ENCODE data around the gene SMIM27. TPM values are rescaled to one million over a fixed set of nuclear protein-coding genes. Genes with fewer than 3 reads are reported as not detected.
"Not testable (repeated sequence)": the region's sequence is repeated elsewhere in the genome, so short reads cannot be mapped to it uniquely, and the experiment has no call there.

SMIM27 gene
- total and polyA plus RNA-seq, 12 donors: 2.6 to 34.3 (median 17.6) TPM

- H3K9me3 ChIP-seq (replicated peaks in 1 of 3): no peaks in the 10 kb centered on the region
- DNase-seq: no peak
- no peak overlapping the region for H3K27ac ChIP-seq
- H3K36me3 ChIP-seq (replicated peaks in 1 of 2): no peaks in the 10 kb centered on the region
- H3K27me3 ChIP-seq: no peaks in the 10 kb centered on the region
- TF ChIP-seq CTCF (IDR thresholded peaks at IDR 0.05) (no peak), POLR2A (IDR thresholded peaks at IDR 0.05) (no peak)
- 100% methylated on average over 1 of the region's 1 CpG for WGBS, 4 donors
- intact Hi-C loops (cut with DNase I): no loop called here
- no peaks in the 10 kb centered on the region for H3K4me1 ChIP-seq (replicated peaks in 1 of 2)
- no peak overlapping the region for H3K4me3 ChIP-seq
Observed at GRCh38 chr9:32508728-32509127, 43.4 kb upstream of the SMIM27 start.

DNA sequence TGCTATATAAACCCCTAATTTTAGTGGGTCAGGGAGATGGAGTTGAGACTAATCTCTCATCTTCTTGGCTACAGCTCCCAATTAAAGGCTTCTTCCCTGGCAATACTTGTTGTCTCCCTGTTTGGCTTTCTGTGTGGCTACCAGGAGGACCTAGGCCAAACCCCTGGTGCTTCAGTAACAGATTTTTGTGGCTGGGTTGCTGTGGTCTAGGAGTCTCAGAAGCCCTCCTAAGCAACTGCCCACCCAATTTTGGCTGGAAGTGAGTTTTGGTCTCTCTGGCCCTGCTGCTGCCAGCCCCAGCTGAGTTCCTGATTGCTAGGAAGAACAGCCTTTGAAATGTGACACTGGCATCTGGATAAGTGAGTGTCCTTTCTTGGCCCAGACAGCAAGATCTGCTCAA lies 35.9 kb upstream of the SMIM27 start:
- TF ChIP-seq POLR2A (IDR thresholded peaks at IDR 0.05) (no peak), CTCF (IDR thresholded peaks at IDR 0.05) (no peak)
- Histone ChIP-seq H3K36me3 (replicated peaks in 1 of 2) (no peaks in the 10 kb centered on the region), H3K27me3 (no peaks in the 10 kb centered on the region), H3K4me3 (no peak overlapping the region), H3K27ac (no peak overlapping the region), H3K4me1 (replicated peaks in 1 of 2) (no peaks in the 10 kb centered on the region), H3K9me3 (replicated peaks in 1 of 3) (no peaks in the 10 kb centered on the region)
- no peak for DNase-seq
- intact Hi-C loops (cut with DNase I): no loop called here

- intact Hi-C loops (cut with DNase I): no loop called here
- no peak for DNase-seq
- TF ChIP-seq POLR2A (IDR thresholded peaks at IDR 0.05) (no peak), CTCF (IDR thresholded peaks at IDR 0.05) (no peak)
- WGBS, 4 donors: 85 to 98% (median 92%) methylated on average over 1 of the region's 1 CpG
- Histone ChIP-seq H3K4me3 (no peak overlapping the region), H3K9me3 (replicated peaks in 1 of 3) (no peaks in the 10 kb centered on the region), H3K27me3 (no peaks in the 10 kb centered on the region), H3K36me3 (replicated peaks in 1 of 2) (no peaks in the 10 kb centered on the region), H3K27ac (no peak overlapping the region), H3K4me1 (replicated peaks in 1 of 2) (peaks cover 0 to under 1% of the 10 kb centered on the region in 2 donors)
Observed at GRCh38 chr9:32518276-32518675, 33.9 kb upstream of the SMIM27 start.

- Histone ChIP-seq H3K27me3 (no peaks in the 10 kb centered on the region), H3K4me1 (replicated peaks in 1 of 2) (peaks cover 5 to 20% of the 10 kb centered on the region in 2 donors), H3K27ac (no peak overlapping the region), H3K4me3 (no peak overlapping the region), H3K36me3 (replicated peaks in 1 of 2) (no peaks in the 10 kb centered on the region), H3K9me3 (replicated peaks in 1 of 3) (no peaks in the 10 kb centered on the region)
- DNase-seq: no peak
- WGBS, 4 donors: 41 to 92% (median 90%) methylated on average over 1 of the region's 1 CpG
- no peak for TF ChIP-seq CTCF (IDR thresholded peaks at IDR 0.05)
- no peak for TF ChIP-seq POLR2A (IDR thresholded peaks at IDR 0.05)
- intact Hi-C loops (cut with DNase I): no loop called here
Observed at GRCh38 chr9:32523910-32524309, 28.2 kb upstream of the SMIM27 start.

DNA sequence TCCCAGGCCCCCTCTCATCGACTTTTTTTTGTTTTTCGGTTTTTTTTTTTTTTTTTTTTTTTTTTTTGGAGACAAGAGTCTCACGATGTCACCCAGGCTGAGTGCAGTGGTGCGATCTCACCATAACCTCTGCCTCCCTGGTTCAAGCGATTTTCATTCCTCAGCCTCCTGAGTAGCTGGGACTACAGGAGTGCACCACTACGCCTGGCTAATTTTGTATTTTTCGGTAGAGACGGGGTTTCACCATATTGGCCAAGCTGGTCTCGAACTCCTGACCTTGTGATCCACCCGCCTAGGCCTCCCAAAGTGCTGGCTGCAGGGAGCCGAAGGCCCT lies 27.6 kb upstream of the SMIM27 start:
- H3K9me3 ChIP-seq (replicated peaks in 1 of 3); DNase-seq; H3K27me3 ChIP-seq; H3K36me3 ChIP-seq (replicated peaks in 1 of 2); intact Hi-C loops (cut with DNase I): not testable (repeated sequence)
- Histone ChIP-seq H3K4me1 (replicated peaks in 1 of 2) (peaks cover 5 to 20% of the 10 kb centered on the region in 2 donors), H3K27ac (peak overlapping the region in 1 of 5 donors; percentile 90), H3K4me3 (peak overlapping the region in 1 of 4 donors; percentile 72)
- 91 to 96% (median 93%) methylated on average over 11 of the region's 11 CpGs for WGBS, 4 donors
